ENCODE data around the gene CHMP6.

GRCh38 chr17:81020767-81021497 lies 29.3 kb downstream of the CHMP6 start:
- TF ChIP-seq CTCF (conservative IDR thresholded peaks at IDR 0.05; ENCODE audit: low read length) (no peak), EZH2phosphoT487 (IDR thresholded peaks at IDR 0.05; ENCODE audit: borderline replicate concordance) (no peak)
